ENCODE results near the gene SPC25.

Gene SPC25

DNA sequence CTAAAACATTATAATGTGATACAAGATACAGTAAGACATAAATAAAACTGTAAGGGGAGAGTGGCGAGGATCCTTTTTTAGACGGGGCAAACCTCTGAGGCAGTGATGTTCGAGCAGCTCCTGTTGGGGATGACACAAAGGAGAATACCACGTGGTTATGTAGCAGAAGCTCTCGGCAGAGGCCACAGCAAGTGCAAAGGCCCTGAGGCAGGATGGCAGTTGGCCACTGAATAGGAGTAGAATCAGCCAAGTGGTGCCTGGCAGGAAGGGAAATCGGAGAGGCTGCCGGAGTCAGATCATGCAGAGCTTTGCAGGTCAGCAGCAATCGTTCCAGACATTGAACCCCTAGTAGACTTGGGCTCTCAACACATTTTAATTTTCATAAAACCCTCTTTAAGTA lies 68.7 kb downstream of the SPC25 start:
- Histone ChIP-seq H3K27me3 (ENCODE audit: insufficient read depth, low read length, poor library complexity) (no peaks in the 10 kb centered on the region), H3K9me3 (ENCODE audit: insufficient read depth, low read length, severe bottlenecking) (no peaks in the 10 kb centered on the region), H3K4me2 (ENCODE audit: insufficient read depth, low read length) (no peak overlapping the region), H3K36me3 (ENCODE audit: insufficient read depth, low read length) (no peaks in the 10 kb centered on the region), H4K20me1 (ENCODE audit: insufficient read depth, low read length) (no peaks in the 10 kb centered on the region), H3K9ac (ENCODE audit: low read depth, low read length) (no peak overlapping the region), H2AFZ (ENCODE audit: low read depth, low read length) (no peak overlapping the region), H3K79me2 (ENCODE audit: insufficient read depth, low read length) (no peaks in the 10 kb centered on the region), H3K27ac (ENCODE audit: low read length) (no peak overlapping the region), H3K4me1 (ENCODE audit: insufficient read depth, low read length) (no peaks in the 10 kb centered on the region), H3K4me3 (ENCODE audit: low read depth in 1 of 2, low read length in 2 of 2) (no peak overlapping the region)
- ATAC-seq (ENCODE audit: insufficient read depth, low read depth) (no peak), DNase-seq (no peak)
- TF ChIP-seq, protein P1, sequence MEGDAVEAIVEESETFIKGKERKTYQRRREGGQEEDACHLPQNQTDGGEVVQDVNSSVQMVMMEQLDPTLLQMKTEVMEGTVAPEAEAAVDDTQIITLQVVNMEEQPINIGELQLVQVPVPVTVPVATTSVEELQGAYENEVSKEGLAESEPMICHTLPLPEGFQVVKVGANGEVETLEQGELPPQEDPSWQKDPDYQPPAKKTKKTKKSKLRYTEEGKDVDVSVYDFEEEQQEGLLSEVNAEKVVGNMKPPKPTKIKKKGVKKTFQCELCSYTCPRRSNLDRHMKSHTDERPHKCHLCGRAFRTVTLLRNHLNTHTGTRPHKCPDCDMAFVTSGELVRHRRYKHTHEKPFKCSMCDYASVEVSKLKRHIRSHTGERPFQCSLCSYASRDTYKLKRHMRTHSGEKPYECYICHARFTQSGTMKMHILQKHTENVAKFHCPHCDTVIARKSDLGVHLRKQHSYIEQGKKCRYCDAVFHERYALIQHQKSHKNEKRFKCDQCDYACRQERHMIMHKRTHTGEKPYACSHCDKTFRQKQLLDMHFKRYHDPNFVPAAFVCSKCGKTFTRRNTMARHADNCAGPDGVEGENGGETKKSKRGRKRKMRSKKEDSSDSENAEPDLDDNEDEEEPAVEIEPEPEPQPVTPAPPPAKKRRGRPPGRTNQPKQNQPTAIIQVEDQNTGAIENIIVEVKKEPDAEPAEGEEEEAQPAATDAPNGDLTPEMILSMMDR (IDR thresholded peaks at IDR 0.05; ENCODE audit: borderline replicate concordance, extremely low read depth, low read length, poor library complexity, severe bottlenecking) = no peak
- no peak for TF ChIP-seq EZH2 (IDR thresholded peaks at IDR 0.05; ENCODE audit: borderline replicate concordance, low read depth, low read length, severe bottlenecking)

Data from DND-41 (cell line).